ENCODE data around the gene SSR2. TPM values are rescaled to one million over a fixed set of nuclear protein-coding genes. Genes with fewer than 3 reads are reported as not detected.
"Not testable (repeated sequence)": the region's sequence is repeated elsewhere in the genome, so short reads cannot be mapped to it uniquely, and the experiment has no call there.

Gene SSR2
- total RNA-seq, 2 experiments from 2014 or later: 148 to 150 TPM

GRCh38 chr1:155990005-155990739, 30.6 kb downstream of the SSR2 start:
- no peak for DNase-seq
- H3K9me3 Mint-ChIP-seq: no peaks in the 10 kb centered on the region
- no peak overlapping the region for H3K4me3 Mint-ChIP-seq
- H3K27ac Mint-ChIP-seq: no peak overlapping the region
- H3K4me1 Mint-ChIP-seq (ENCODE audit: low read depth): peaks cover 10% of the 10 kb centered on the region
- H3K36me3 Mint-ChIP-seq (ENCODE audit: low read depth): no peaks in the 10 kb centered on the region
- ATAC-seq: no peak
- intact Hi-C loops (cut with micrococcal nuclease): no loop called here
- TF ChIP-seq CTCF (IDR thresholded peaks at IDR 0.05): no peak
- ChIA-PET POLR2A (interaction anchor here (0.6 to 1.7 kb wide), 11 partner anchors 12 to 62 kb away, joined by 3 to 9 read pairs (median 4); partner anchors contain the start of genes ARHGEF2, KHDC4 and SSR2), CTCF (interaction anchor here (0.6 to 5.6 kb wide), 49 partner anchors 9 to 292 kb away, joined by 3 to 113 read pairs (median 5); partner anchors contain the start of genes ARHGEF2, KHDC4, RXFP4 and SMG5)
- H3K27me3 Mint-ChIP-seq: no peaks in the 10 kb centered on the region

- H3K27me3 Mint-ChIP-seq: no peaks in the 10 kb centered on the region
- no peak overlapping the region for H3K27ac Mint-ChIP-seq
- H3K36me3 Mint-ChIP-seq (ENCODE audit: low read depth): no peaks in the 10 kb centered on the region
- CTCF ChIA-PET: interaction anchor here (0.6 to 5.6 kb wide), 46 partner anchors 10 to 293 kb away, joined by 3 to 113 read pairs (median 5); partner anchors contain the start of genes ARHGEF2, KHDC4, RXFP4 and SMG5
- no peak overlapping the region for H3K4me3 Mint-ChIP-seq
- H3K4me1 Mint-ChIP-seq (ENCODE audit: low read depth): peaks cover 10% of the 10 kb centered on the region
- no peaks in the 10 kb centered on the region for H3K9me3 Mint-ChIP-seq
- peak; percentile 100 for ATAC-seq
- intact Hi-C loops (cut with micrococcal nuclease): loop anchor here (1.0 kb wide), 1 partner anchor 51 kb away; no protein-coding TSS in a partner anchor
- TF ChIP-seq CTCF (IDR thresholded peaks at IDR 0.05): peak; percentile 97
- DNase-seq: peak; percentile 83
- POLR2A ChIA-PET: interaction anchor here (0.6 to 1.7 kb wide), 7 partner anchors 12 to 55 kb away, joined by 3 to 9 read pairs (median 4); partner anchors contain the start of gene KHDC4
Observed at GRCh38 chr1:155989242-155990004, 31.3 kb downstream of the SSR2 start.

GRCh38 chr1:155984903-155985645, 35.7 kb downstream of the SSR2 start:
- CTCF ChIA-PET: interaction anchor here (1.2 to 11.1 kb wide), 3 partner anchors 14 to 47 kb away, joined by 3 to 121 read pairs (median 6); partner anchors contain the start of gene RXFP4
- intact Hi-C loops (cut with micrococcal nuclease); H3K27ac Mint-ChIP-seq: not testable (repeated sequence)

GRCh38 chr1:155984341-155984740, 36.4 kb downstream of the SSR2 start:
- Mint-ChIP-seq H3K27me3 (no peaks in the 10 kb centered on the region), H3K27ac (no peak overlapping the region), H3K4me3 (no peak overlapping the region), H3K4me1 (ENCODE audit: low read depth) (peaks cover 41% of the 10 kb centered on the region), H3K36me3 (ENCODE audit: low read depth) (peaks cover 18% of the 10 kb centered on the region), H3K9me3 (no peaks in the 10 kb centered on the region)
- no peak for DNase-seq
- TF ChIP-seq CTCF (IDR thresholded peaks at IDR 0.05): no peak
- ChIA-PET CTCF (interaction anchor here (1.2 to 11.1 kb wide), 2 partner anchors 14 to 45 kb away, joined by 3 to 121 read pairs; partner anchors contain the start of gene RXFP4), POLR2A (interaction anchor here (0.5 to 2.5 kb wide), 10 partner anchors 8 to 298 kb away, joined by 3 to 10 read pairs (median 4); partner anchors contain the start of gene SMG5)
- intact Hi-C loops (cut with micrococcal nuclease): no loop called here
- no peak for ATAC-seq

More at GRCh38 chr1:155984903-155985645, 35.7 kb downstream of the SSR2 start:
- not testable (repeated sequence) for ATAC-seq, H3K9me3 Mint-ChIP-seq, H3K4me3 Mint-ChIP-seq, DNase-seq, H3K27me3 Mint-ChIP-seq
- peaks cover 42% of the 10 kb centered on the region for H3K4me1 Mint-ChIP-seq (ENCODE audit: low read depth)
- POLR2A ChIA-PET: interaction anchor here (0.5 to 2.5 kb wide), 8 partner anchors 9 to 298 kb away, joined by 3 to 10 read pairs (median 4); partner anchors contain the start of gene SMG5
- H3K36me3 Mint-ChIP-seq (ENCODE audit: low read depth): peaks cover 15% of the 10 kb centered on the region

All from activated CD8-positive, alpha-beta T cell treated with anti-CD3 and anti-CD28 coated beads for 36 hours (primary cell).